NCI-H1436 treated with DMSO at 0.1 percent for 48 hours (cell line): ENCODE measurements around the gene HMOX1.
A peak's percentile ranks its signal among the peaks of the same experiment; 100 is the strongest.
"Not testable (repeated sequence)": the region's sequence is repeated elsewhere in the genome, so short reads cannot be mapped to it uniquely, and the experiment has no call there.

Experiments
- DNase-seq: peaks from one replicate; lab custom pipeline; 2025; lab: John Stamatoyannopoulos, UW

Gene HMOX1

GRCh38 chr22:35380013-35380412, 883 bp upstream of the HMOX1 start:
- no peak for DNase-seq

GRCh38 chr22:35381424-35382009, 621 bp downstream of the HMOX1 start:
- DNase-seq, result no peak

GRCh38 chr22:35383679-35384071, 2.8 kb downstream of the HMOX1 start:
- no peak for DNase-seq

GRCh38 chr22:35384527-35384926, 3.6 kb downstream of the HMOX1 start:
- no peak for DNase-seq

- no peak for DNase-seq
These were observed 4.2 kb downstream of the HMOX1 start for GRCh38 chr22:35384975-35385588.

- DNase-seq, result no peak
These were observed 5.9 kb downstream of the HMOX1 start for GRCh38 chr22:35386670-35387288.

- no peak for DNase-seq
These were observed 10.0 kb downstream of the HMOX1 start for GRCh38 chr22:35390933-35391332.

GRCh38 chr22:35392357-35392756, 11.5 kb downstream of the HMOX1 start:
- DNase-seq, result no peak

- DNase-seq, result no peak
These were observed 12.5 kb downstream of the HMOX1 start for GRCh38 chr22:35393116-35394010.

GRCh38 chr22:35394011-35394312, 13.1 kb downstream of the HMOX1 start:
- no peak for DNase-seq

GRCh38 chr22:35394810-35395563, 14.1 kb downstream of the HMOX1 start:
- no peak for DNase-seq

GRCh38 chr22:35396622-35397021, 15.7 kb downstream of the HMOX1 start:
- DNase-seq, result not testable (repeated sequence)

- DNase-seq, result no peak
These were observed 16.4 kb downstream of the HMOX1 start for GRCh38 chr22:35397095-35397904.

- no peak for DNase-seq
These were observed 17.7 kb downstream of the HMOX1 start for GRCh38 chr22:35398591-35398973.

GRCh38 chr22:35399114-35399677, 18.3 kb downstream of the HMOX1 start:
- no peak for DNase-seq

GRCh38 chr22:35399678-35400500, 19.0 kb downstream of the HMOX1 start, which contains the start of gene MCM5:
Gene MCM5, plus strand, starts transcription at chr22:35400140. Its CDS starts 299 bp downstream, at chr22:35400439.
- DNase-seq, result peak; percentile 84

GRCh38 chr22:35400501-35400790, 19.6 kb downstream of the HMOX1 start:
- DNase-seq, result no peak

GRCh38 chr22:35401863-35402262, 21.0 kb downstream of the HMOX1 start:
- no peak for DNase-seq

- DNase-seq, result no peak
These were observed 22.5 kb downstream of the HMOX1 start for GRCh38 chr22:35403356-35403755.

- no peak for DNase-seq
These were observed 23.3 kb downstream of the HMOX1 start for GRCh38 chr22:35404176-35404575.
